Pancreas (tissue), 10 donors: ENCODE measurements around the gene TGFBR3L. TPM values are rescaled to one million over a fixed set of nuclear protein-coding genes. Genes with fewer than 3 reads are reported as not detected.
A peak's percentile ranks its signal among the peaks of the same experiment; 100 is the strongest.

ENCODE experiments used
- ATAC-seq, 4 donors: fragments of 200-7000 bp; cut with Tn5 transposase; one replicate each; pipeline versions ENCODE4 v1.8.0 to v1.9.1; 2020; ENCODE audit warnings: mild to moderate bottlenecking in 4 of 4, moderate library complexity in 4 of 4
- DNase-seq, 6 donors: peaks; one replicate each; pipeline ENCODE4 v3.0.0-alpha.2; 2020
- FAIRE-seq: peaks from 2 replicates; lab custom pipeline; 2012; peaks lifted over from hg19 to GRCh38; lab: Jason Lieb, UNC
- H3K27ac ChIP-seq, 4 donors: fragments of 200-600 bp; sonication (generic); 1 replicate in 3 of 4; 2 replicates in 1 of 4; pipeline versions ENCODE4 v1.5.0 to v1.8.0; 2020
- H3K27me3 ChIP-seq, 4 donors: fragments of 200-600 bp; one replicate each; pipeline ENCODE4 v1.8.0; 2021
- H3K36me3 ChIP-seq, 3 donors: fragments of 200-600 bp; sonication (generic) in 1 of 3; one replicate each; pipeline versions ENCODE4 v1.5.0 to v1.8.0; 2020 to 2021
- H3K4me1 ChIP-seq, 3 donors: fragments of 200-600 bp; one replicate each; pipeline ENCODE4 v1.8.0; 2021
- H3K4me3 ChIP-seq, 4 donors: fragments of 200-600 bp; sonication (generic) in 2 of 4; one replicate each; pipeline versions ENCODE4 v1.5.0 to v1.8.0; 2020 to 2021
- H3K9me3 ChIP-seq, 4 donors: fragments of 200-600 bp; one replicate each; pipeline ENCODE4 v1.8.0; 2021
- CTCF ChIP-seq, 4 donors: fragments of 200-600 bp; sonication (generic) in 3 of 4; IDR thresholded peaks; one replicate each; pipeline versions ENCODE4 v1.5.0 to v1.8.0; 2021; ENCODE audit warnings: antibody characterized with exemption in 4 of 4
- WGBS, 2 donors: extraction: QIAGEN DNeasy Blood & Tissue Kit; methylation state at CpG; one replicate each; pipeline ENCODE4 v1.1.7; 2013; 5-methylcytosine and 5-hydroxymethylcytosine counted together
- intact Hi-C, 3 donors: fragments of 100-400 bp; cut with DNase I; formaldehyde crosslinking; loops; one replicate each; pipeline versions ENCODE4 v1.11.1 to v1.14.2; 2022
- polyA plus RNA-seq, 2 donors: library from polyadenylated mRNA; stranded (reverse); fragments of 200-250 nt; gene quantifications; one replicate each; pipeline ENCODE4 v1.2.3, GENCODE V29; 2013
- total RNA-seq, 6 donors: library from RNA; stranded (reverse); fragmentation: NEBNext Ultra II Directional in 4 of 6; extraction: Animal tissue kit (Norgen Biotek cat#: 25700) in 4 of 6; gene quantifications; one replicate each; pipeline versions ENCODE4 v1.2.1 to v1.2.4, GENCODE V29; 2021 to 2023
- donor health status: healthy with polysubstance abuse.
- donor health status: DM: no; HTN: no; CAD: no; lungs with moderate emphysema.
- donor health status: DM: no; HTN: no; CAD: no.
- donor health status: control.
- donor health status: control.
- donor health status: Bipolar disorder and iron deficiency.
- donor health status: DM: yes; HTN: yes; CAD: no.
- donor health status: DM: no; HTN: no; CAD: no.
- donor health status: DM: no; HTN: no; CAD: no.
- donor health status: DM: yes; HTN: yes; CAD: no.

TGFBR3L gene
- total and polyA plus RNA-seq, 8 donors: 0.16 to 2.2 (median 0.59) TPM; not detected in 2

- Histone ChIP-seq H3K27me3 (no peaks in the 10 kb centered on the region), H3K27ac (no peak overlapping the region), H3K4me3 (no peak overlapping the region), H3K9me3 (no peaks in the 10 kb centered on the region), H3K4me1 (no peaks in the 10 kb centered on the region), H3K36me3 (peaks cover 5 to 66% (median 43%) of the 10 kb centered on the region in 3 donors)
- intact Hi-C loops: loop anchor here in 1 of 3 donors (5.0 kb wide), 1 partner anchor 201 kb away; the partner anchor contains the start of gene CLEC4G
- FAIRE-seq: no peak
- DNase-seq: no peak
- no peak for TF ChIP-seq CTCF (IDR thresholded peaks at IDR 0.05)
- WGBS, 2 donors: 86% methylated on average over 14 of the region's 14 CpGs
- ATAC-seq: no peak
Observed at GRCh38 chr19:7933411-7933810, 18.8 kb downstream of the TGFBR3L start.

- Histone ChIP-seq H3K27me3 (no peaks in the 10 kb centered on the region), H3K9me3 (no peaks in the 10 kb centered on the region), H3K36me3 (peaks cover 5 to 66% (median 43%) of the 10 kb centered on the region in 3 donors), H3K4me3 (no peak overlapping the region), H3K4me1 (no peaks in the 10 kb centered on the region), H3K27ac (no peak overlapping the region)
- DNase-seq: peak in 1 of 6 donors; percentile 78
- no peak for ATAC-seq
- 92% methylated on average over 55 of the region's 55 CpGs for WGBS, 2 donors
- intact Hi-C loops: loop anchor here in 1 of 3 donors (5.0 kb wide), 1 partner anchor 202 kb away; the partner anchor contains the start of gene CLEC4G
- no peak for FAIRE-seq
- no peak for TF ChIP-seq CTCF (IDR thresholded peaks at IDR 0.05)
Observed at GRCh38 chr19:7933828-7934725, 19.4 kb downstream of the TGFBR3L start.

- FAIRE-seq (no peak), ATAC-seq (peak in 1 of 4 donors; percentile 8), DNase-seq (peak in 2 of 6 donors; percentile 21 to 58)
- intact Hi-C loops: loop anchor here in 1 of 3 donors (5.0 kb wide), 1 partner anchor 202 kb away; the partner anchor contains the start of gene CLEC4G
- H3K4me3 ChIP-seq: no peak overlapping the region
- H3K36me3 ChIP-seq: peaks cover 5 to 66% (median 43%) of the 10 kb centered on the region in 3 donors
- H3K27ac ChIP-seq: no peak overlapping the region
- WGBS, 2 donors: 91% methylated on average over 21 of the region's 21 CpGs
- no peak for TF ChIP-seq CTCF (IDR thresholded peaks at IDR 0.05)
- no peaks in the 10 kb centered on the region for H3K9me3 ChIP-seq
- H3K4me1 ChIP-seq: no peaks in the 10 kb centered on the region
- no peaks in the 10 kb centered on the region for H3K27me3 ChIP-seq
Observed at GRCh38 chr19:7934766-7935165, 20.1 kb downstream of the TGFBR3L start.

- H3K27me3 ChIP-seq: no peaks in the 10 kb centered on the region
- no peak for TF ChIP-seq CTCF (IDR thresholded peaks at IDR 0.05)
- no peak overlapping the region for H3K27ac ChIP-seq
- H3K36me3 ChIP-seq: peaks cover 5 to 18% (median 7%) of the 10 kb centered on the region in 3 donors
- no peak for FAIRE-seq
- no peak for ATAC-seq
- intact Hi-C loops: no loop called here
- no peaks in the 10 kb centered on the region for H3K9me3 ChIP-seq
- 90 to 94% methylated on average over 13 of the region's 13 CpGs for WGBS, 2 donors
- peaks cover 3 to 14% (median 5%) of the 10 kb centered on the region in 3 donors for H3K4me1 ChIP-seq
- H3K4me3 ChIP-seq: no peak overlapping the region
- peak in 2 of 6 donors; percentile 24 to 54 for DNase-seq
Observed at GRCh38 chr19:7940841-7941240, 26.2 kb downstream of the TGFBR3L start.
